Fibroblast of lung (primary cell): ENCODE data around the gene SORT1.

Experiments
- CTCF ChIP-seq, 2 donors: IDR thresholded peaks in 1 of 2; conservative IDR thresholded peaks in 1 of 2; 1 replicate in 1 of 2; 2 replicates in 1 of 2; pipeline ENCODE4 v1.5.1; 2011 to 2012; ENCODE audit warnings: low read length in 2 of 2, control low read depth in 1 of 2, inconsistent platforms in 1 of 2, low read depth in 1 of 2, mild to moderate bottlenecking in 1 of 2
- EZH2 ChIP-seq: IDR thresholded peaks from 2 replicates; pipeline ENCODE4 v1.5.1; 2012; ENCODE audit warnings: low read length, control low read depth, mild to moderate bottlenecking; ENCODE audit errors: missing control alignments

GRCh38 chr1:109264379-109264755, 133.4 kb downstream of the SORT1 start:
- TF ChIP-seq CTCF (conservative IDR thresholded peaks at IDR 0.05 in 1 of 2, IDR thresholded peaks at IDR 0.05 in 1 of 2; ENCODE audit: low read depth in 1 of 2, low read length in 2 of 2) = no peak
- TF ChIP-seq EZH2 = no peak
